ENCODE data around the gene UMODL1. TPM values are rescaled to one million over a fixed set of nuclear protein-coding genes. Genes with fewer than 3 reads are reported as not detected.

The UMODL1 gene
- polyA plus RNA-seq, 1 donor: 0.67 TPM

- DNase-seq: no peak
- H3K27me3 ChIP-seq (ENCODE audit: control insufficient read depth, insufficient read depth, low read length): no peaks in the 10 kb centered on the region
- peaks cover 35% of the 10 kb centered on the region for H3K4me1 ChIP-seq (ENCODE audit: control insufficient read depth, insufficient read depth, low read length)
- H3K4me3 ChIP-seq (ENCODE audit: low read length): no peak overlapping the region
- no peak overlapping the region for H3K27ac ChIP-seq (ENCODE audit: low read length)
- no peaks in the 10 kb centered on the region for H3K9me3 ChIP-seq (ENCODE audit: control insufficient read depth, low read depth, low read length)
- WGBS (ENCODE audit: insufficient coverage, low lambda C conversion rate): no CpG with 5 or more reads among the region's 15 CpGs
- no peaks in the 10 kb centered on the region for H3K36me3 ChIP-seq (ENCODE audit: control insufficient read depth, insufficient read depth, low read length)
Measured at GRCh38 chr21:42060166-42060565, 11.0 kb upstream of the UMODL1 start.

GRCh38 chr21:42061195-42061985 lies 9.7 kb upstream of the UMODL1 start:
- no peaks in the 10 kb centered on the region for H3K9me3 ChIP-seq (ENCODE audit: control insufficient read depth, low read depth, low read length)
- no peak overlapping the region for H3K4me3 ChIP-seq (ENCODE audit: low read length)
- no CpG with 5 or more reads among the region's 20 CpGs for WGBS (ENCODE audit: insufficient coverage, low lambda C conversion rate)
- H3K27ac ChIP-seq (ENCODE audit: low read length): no peak overlapping the region
- H3K27me3 ChIP-seq (ENCODE audit: control insufficient read depth, insufficient read depth, low read length): no peaks in the 10 kb centered on the region
- peaks cover 29% of the 10 kb centered on the region for H3K4me1 ChIP-seq (ENCODE audit: control insufficient read depth, insufficient read depth, low read length)
- no peaks in the 10 kb centered on the region for H3K36me3 ChIP-seq (ENCODE audit: control insufficient read depth, insufficient read depth, low read length)
- DNase-seq: no peak

GRCh38 chr21:42061986-42062235 lies 9.2 kb upstream of the UMODL1 start:
- H3K27ac ChIP-seq (ENCODE audit: low read length): no peak overlapping the region
- WGBS (ENCODE audit: insufficient coverage, low lambda C conversion rate): no CpG with 5 or more reads among the region's 6 CpGs
- peaks cover 25% of the 10 kb centered on the region for H3K4me1 ChIP-seq (ENCODE audit: control insufficient read depth, insufficient read depth, low read length)

GRCh38 chr21:42062236-42063022 lies 8.7 kb upstream of the UMODL1 start:
- Histone ChIP-seq H3K4me3 (ENCODE audit: low read length) (no peak overlapping the region), H3K4me1 (ENCODE audit: control insufficient read depth, insufficient read depth, low read length) (peaks cover 22% of the 10 kb centered on the region), H3K36me3 (ENCODE audit: control insufficient read depth, insufficient read depth, low read length) (no peaks in the 10 kb centered on the region), H3K27me3 (ENCODE audit: control insufficient read depth, insufficient read depth, low read length) (no peaks in the 10 kb centered on the region), H3K9me3 (ENCODE audit: control insufficient read depth, low read depth, low read length) (no peaks in the 10 kb centered on the region), H3K27ac (ENCODE audit: low read length) (no peak overlapping the region)
- WGBS (ENCODE audit: insufficient coverage, low lambda C conversion rate): 80% methylated on average over 2 of the region's 31 CpGs
- DNase-seq: peak; percentile 40 to 70

More at GRCh38 chr21:42061986-42062235, 9.2 kb upstream of the UMODL1 start:
- Histone ChIP-seq H3K9me3 (ENCODE audit: control insufficient read depth, low read depth, low read length) (no peaks in the 10 kb centered on the region), H3K4me3 (ENCODE audit: low read length) (no peak overlapping the region), H3K27me3 (ENCODE audit: control insufficient read depth, insufficient read depth, low read length) (no peaks in the 10 kb centered on the region), H3K36me3 (ENCODE audit: control insufficient read depth, insufficient read depth, low read length) (no peaks in the 10 kb centered on the region)
- DNase-seq: no peak

- no peak overlapping the region for H3K4me3 ChIP-seq (ENCODE audit: low read length)
- H3K4me1 ChIP-seq (ENCODE audit: control insufficient read depth, insufficient read depth, low read length): peaks cover 23% of the 10 kb centered on the region
- no peaks in the 10 kb centered on the region for H3K36me3 ChIP-seq (ENCODE audit: control insufficient read depth, insufficient read depth, low read length)
- H3K27ac ChIP-seq (ENCODE audit: low read length): no peak overlapping the region
- no CpG with 5 or more reads among the region's 4 CpGs for WGBS (ENCODE audit: insufficient coverage, low lambda C conversion rate)
- no peaks in the 10 kb centered on the region for H3K27me3 ChIP-seq (ENCODE audit: control insufficient read depth, insufficient read depth, low read length)
- H3K9me3 ChIP-seq (ENCODE audit: control insufficient read depth, low read depth, low read length): no peaks in the 10 kb centered on the region
- DNase-seq: peak in 1 of 2 donors; percentile 52
Measured at GRCh38 chr21:42063191-42063570, 7.9 kb upstream of the UMODL1 start.

- no peak overlapping the region for H3K27ac ChIP-seq (ENCODE audit: low read length)
- H3K4me1 ChIP-seq (ENCODE audit: control insufficient read depth, insufficient read depth, low read length): peaks cover 23% of the 10 kb centered on the region
- H3K27me3 ChIP-seq (ENCODE audit: control insufficient read depth, insufficient read depth, low read length): no peaks in the 10 kb centered on the region
- no CpG with 5 or more reads among the region's 28 CpGs for WGBS (ENCODE audit: insufficient coverage, low lambda C conversion rate)
- peak; percentile 36 to 71 for DNase-seq
- H3K4me3 ChIP-seq (ENCODE audit: low read length): no peak overlapping the region
- H3K9me3 ChIP-seq (ENCODE audit: control insufficient read depth, low read depth, low read length): no peaks in the 10 kb centered on the region
- no peaks in the 10 kb centered on the region for H3K36me3 ChIP-seq (ENCODE audit: control insufficient read depth, insufficient read depth, low read length)
Measured at GRCh38 chr21:42063571-42064521, 7.3 kb upstream of the UMODL1 start.

GRCh38 chr21:42066521-42066920 lies 4.6 kb upstream of the UMODL1 start:
- no CpG with 5 or more reads among the region's 4 CpGs for WGBS (ENCODE audit: insufficient coverage, low lambda C conversion rate)
- Histone ChIP-seq H3K27ac (ENCODE audit: low read length) (no peak overlapping the region), H3K27me3 (ENCODE audit: control insufficient read depth, insufficient read depth, low read length) (peaks cover 2% of the 10 kb centered on the region), H3K9me3 (ENCODE audit: control insufficient read depth, low read depth, low read length) (no peaks in the 10 kb centered on the region), H3K36me3 (ENCODE audit: control insufficient read depth, insufficient read depth, low read length) (no peaks in the 10 kb centered on the region), H3K4me1 (ENCODE audit: control insufficient read depth, insufficient read depth, low read length) (peaks cover 23% of the 10 kb centered on the region), H3K4me3 (ENCODE audit: low read length) (no peak overlapping the region)
- DNase-seq: no peak

GRCh38 chr21:42067531-42068255 lies 3.4 kb upstream of the UMODL1 start:
- WGBS (ENCODE audit: insufficient coverage, low lambda C conversion rate): no CpG with 5 or more reads among the region's 30 CpGs
- DNase-seq: peak in 1 of 2 donors; percentile 31
- no peak overlapping the region for H3K4me3 ChIP-seq (ENCODE audit: low read length)
- H3K27ac ChIP-seq (ENCODE audit: low read length): no peak overlapping the region
- peaks cover 21% of the 10 kb centered on the region for H3K4me1 ChIP-seq (ENCODE audit: control insufficient read depth, insufficient read depth, low read length)
- no peaks in the 10 kb centered on the region for H3K9me3 ChIP-seq (ENCODE audit: control insufficient read depth, low read depth, low read length)
- peaks cover 2% of the 10 kb centered on the region for H3K27me3 ChIP-seq (ENCODE audit: control insufficient read depth, insufficient read depth, low read length)
- H3K36me3 ChIP-seq (ENCODE audit: control insufficient read depth, insufficient read depth, low read length): no peaks in the 10 kb centered on the region

GRCh38 chr21:42068256-42068545 lies 2.9 kb upstream of the UMODL1 start:
- peaks cover 2% of the 10 kb centered on the region for H3K27me3 ChIP-seq (ENCODE audit: control insufficient read depth, insufficient read depth, low read length)
- no peaks in the 10 kb centered on the region for H3K9me3 ChIP-seq (ENCODE audit: control insufficient read depth, low read depth, low read length)
- H3K27ac ChIP-seq (ENCODE audit: low read length): no peak overlapping the region
- peaks cover 16% of the 10 kb centered on the region for H3K4me1 ChIP-seq (ENCODE audit: control insufficient read depth, insufficient read depth, low read length)
- DNase-seq: no peak
- no peaks in the 10 kb centered on the region for H3K36me3 ChIP-seq (ENCODE audit: control insufficient read depth, insufficient read depth, low read length)
- no CpG with 5 or more reads among the region's 6 CpGs for WGBS (ENCODE audit: insufficient coverage, low lambda C conversion rate)
- H3K4me3 ChIP-seq (ENCODE audit: low read length): no peak overlapping the region

- no peak overlapping the region for H3K4me3 ChIP-seq (ENCODE audit: low read length)
- WGBS (ENCODE audit: insufficient coverage, low lambda C conversion rate): no CpG with 5 or more reads among the region's 5 CpGs
- H3K9me3 ChIP-seq (ENCODE audit: control insufficient read depth, low read depth, low read length): no peaks in the 10 kb centered on the region
- H3K27me3 ChIP-seq (ENCODE audit: control insufficient read depth, insufficient read depth, low read length): peaks cover 2% of the 10 kb centered on the region
- no peak for DNase-seq
- H3K36me3 ChIP-seq (ENCODE audit: control insufficient read depth, insufficient read depth, low read length): no peaks in the 10 kb centered on the region
- H3K4me1 ChIP-seq (ENCODE audit: control insufficient read depth, insufficient read depth, low read length): peaks cover 12% of the 10 kb centered on the region
- H3K27ac ChIP-seq (ENCODE audit: low read length): no peak overlapping the region
Measured at GRCh38 chr21:42068592-42068991, 2.5 kb upstream of the UMODL1 start.

Measured in large intestine (tissue), 3 donors.